Stimulated activated CD8-positive, alpha-beta memory T cell treated with anti-CD3 and anti-CD28 coated beads, Interleukin-15, amount 100 ng/mL, for 1 hour (primary cell): Measurements from ENCODE around the gene ZBTB39.
"Not testable (repeated sequence)": the region's sequence is repeated elsewhere in the genome, so short reads cannot be mapped to it uniquely, and the experiment has no call there.

Experiments
- DNase-seq: peaks from one replicate; pipeline ENCODE4 v3.0.0-alpha.2; 2020; ENCODE audit warnings: low read depth

ZBTB39 gene

DNA sequence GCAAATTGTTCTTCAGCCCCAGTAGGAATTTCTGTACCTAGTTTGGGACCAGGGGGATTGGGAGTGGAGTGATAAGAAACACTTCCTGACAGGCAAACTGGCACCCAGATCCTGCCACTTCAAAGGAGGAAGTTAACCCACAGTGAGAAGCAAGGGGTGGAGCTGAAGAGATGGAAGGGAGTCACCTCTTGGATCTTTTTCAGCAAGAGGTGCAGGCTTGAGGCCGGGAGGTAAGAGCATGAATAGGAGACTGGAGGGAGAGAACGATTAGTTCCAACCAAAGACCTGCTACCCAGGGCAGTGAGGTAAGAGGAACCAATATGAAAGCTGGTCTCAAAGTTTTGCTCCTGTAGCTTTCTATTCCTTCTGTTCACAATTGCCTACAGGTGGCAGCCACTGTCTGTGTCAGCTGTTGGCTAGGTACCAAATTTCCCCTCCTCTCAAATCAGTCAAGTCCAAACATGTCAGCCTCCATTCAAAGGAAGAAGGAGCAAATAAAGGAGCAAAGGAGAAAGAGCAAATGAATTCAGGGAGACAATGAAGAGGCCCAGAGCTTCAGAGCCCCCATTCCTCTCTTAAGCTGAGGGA, 24.9 kb upstream of the ZBTB39 start:
- no peak for DNase-seq

DNA sequence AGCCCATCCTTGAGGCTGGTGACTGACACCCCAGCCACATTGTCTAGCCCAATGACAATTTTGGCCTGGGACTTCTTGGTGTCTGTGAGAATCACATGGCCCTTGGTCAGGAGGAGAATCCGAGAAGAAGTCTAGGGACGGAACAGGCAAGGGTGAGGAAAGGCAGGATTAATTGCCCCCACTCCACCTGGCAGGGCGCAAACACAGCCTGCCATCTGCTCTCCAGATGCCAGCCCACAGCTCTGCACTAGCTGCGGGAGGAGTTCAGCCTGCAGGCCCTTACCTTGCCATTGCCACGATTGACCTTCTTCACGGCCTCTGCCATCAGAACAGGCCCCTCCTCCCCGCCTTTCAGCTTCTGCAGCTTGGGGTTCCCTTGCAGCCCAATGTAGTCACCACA, 23.1 kb upstream of the ZBTB39 start:
- DNase-seq, result no peak

DNA sequence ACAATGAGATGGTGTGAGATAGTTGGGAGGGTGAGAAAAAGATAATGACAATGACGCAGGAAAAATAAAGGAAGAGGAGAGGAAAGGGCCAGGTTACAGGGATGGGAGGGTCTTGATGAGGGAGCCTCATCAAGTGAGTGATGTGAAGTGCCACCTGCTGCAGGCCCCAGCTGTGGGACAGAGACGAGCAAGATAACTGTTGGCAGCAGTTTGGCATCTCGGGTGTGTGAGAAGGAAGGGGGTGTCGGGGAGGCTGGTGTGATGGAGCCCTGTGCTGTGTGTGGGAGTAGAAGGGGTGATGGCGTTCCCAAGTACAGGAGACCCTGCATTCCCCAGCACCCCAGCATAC, 21.4 kb upstream of the ZBTB39 start:
- DNase-seq, result no peak

DNA sequence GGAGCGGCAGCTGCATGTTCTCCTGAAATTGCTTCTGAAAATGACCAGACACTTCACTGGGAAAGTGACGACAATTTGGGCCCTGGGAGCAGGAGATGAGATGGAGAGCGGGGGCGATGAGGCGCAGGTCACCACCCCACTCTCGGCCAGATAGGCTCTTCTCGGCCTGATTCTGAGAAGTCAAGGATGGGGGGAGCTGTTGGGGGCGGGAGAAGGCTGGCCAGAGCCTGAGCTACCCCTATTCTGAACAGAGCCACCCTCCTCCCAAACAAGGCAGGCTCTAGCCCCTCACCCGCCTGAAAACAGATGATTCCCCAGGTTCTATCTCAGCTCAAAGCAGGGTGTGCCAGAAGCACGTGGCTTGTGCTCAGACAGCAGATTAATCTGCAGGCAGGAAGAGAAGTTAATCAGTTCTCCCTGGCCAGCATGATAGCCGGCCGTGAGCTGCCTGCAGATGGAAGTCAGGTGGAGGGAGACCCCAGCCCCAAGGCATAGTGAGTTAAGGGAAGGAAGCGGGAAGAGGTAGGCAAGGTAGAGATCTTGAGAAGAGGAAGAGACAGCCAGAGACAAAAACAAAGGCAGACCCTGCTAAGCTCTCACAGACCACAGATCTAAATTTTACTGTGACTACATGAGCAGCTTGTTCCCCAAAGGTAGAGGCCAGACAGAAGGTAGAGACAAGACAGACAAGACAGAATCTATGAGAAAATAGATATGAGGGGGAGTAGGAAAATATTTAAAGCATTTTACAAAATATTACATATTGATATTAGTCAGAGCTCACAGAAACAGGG, 20.9 kb upstream of the ZBTB39 start:
- DNase-seq, result no peak

DNA sequence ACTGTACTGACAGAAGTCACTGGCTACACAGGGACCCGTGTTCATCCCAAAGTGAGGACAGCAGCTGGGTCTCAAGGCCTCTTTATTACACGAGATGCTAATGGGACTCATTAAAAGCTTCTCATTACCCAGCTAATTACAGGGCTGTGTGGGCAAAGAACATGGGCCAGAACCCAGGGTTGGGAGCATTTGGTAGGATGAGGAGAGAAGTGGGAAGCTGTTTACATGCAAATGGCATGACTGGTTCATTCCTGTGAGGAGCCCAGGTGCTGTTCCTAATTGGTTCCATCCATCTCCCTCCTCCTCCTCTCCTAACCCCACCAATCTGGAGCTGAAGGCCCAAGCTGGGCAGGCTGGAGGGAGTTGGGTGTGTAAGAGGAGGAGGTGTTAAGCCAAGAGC, 18.9 kb upstream of the ZBTB39 start:
- DNase-seq, result no peak

DNA sequence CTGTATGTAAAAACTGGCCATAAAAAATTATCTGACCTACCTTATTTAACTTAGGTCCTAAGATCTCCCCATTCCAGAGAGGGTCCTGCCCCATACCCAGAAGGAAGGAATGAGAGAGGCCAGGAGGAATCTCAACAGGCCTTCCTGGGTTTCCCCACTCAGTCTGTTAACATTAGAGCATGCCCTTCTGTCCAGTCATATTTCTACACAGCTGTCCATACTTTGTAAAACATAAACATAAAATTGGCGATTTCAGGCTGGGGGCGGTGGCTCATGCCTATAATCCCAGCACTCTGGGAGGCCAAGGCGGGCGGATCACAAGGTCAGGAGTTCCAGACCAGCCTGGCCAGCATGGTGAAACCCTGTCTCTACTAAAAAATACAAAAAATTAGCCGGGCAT, 16.0 kb upstream of the ZBTB39 start:
- not testable (repeated sequence) for DNase-seq

DNA sequence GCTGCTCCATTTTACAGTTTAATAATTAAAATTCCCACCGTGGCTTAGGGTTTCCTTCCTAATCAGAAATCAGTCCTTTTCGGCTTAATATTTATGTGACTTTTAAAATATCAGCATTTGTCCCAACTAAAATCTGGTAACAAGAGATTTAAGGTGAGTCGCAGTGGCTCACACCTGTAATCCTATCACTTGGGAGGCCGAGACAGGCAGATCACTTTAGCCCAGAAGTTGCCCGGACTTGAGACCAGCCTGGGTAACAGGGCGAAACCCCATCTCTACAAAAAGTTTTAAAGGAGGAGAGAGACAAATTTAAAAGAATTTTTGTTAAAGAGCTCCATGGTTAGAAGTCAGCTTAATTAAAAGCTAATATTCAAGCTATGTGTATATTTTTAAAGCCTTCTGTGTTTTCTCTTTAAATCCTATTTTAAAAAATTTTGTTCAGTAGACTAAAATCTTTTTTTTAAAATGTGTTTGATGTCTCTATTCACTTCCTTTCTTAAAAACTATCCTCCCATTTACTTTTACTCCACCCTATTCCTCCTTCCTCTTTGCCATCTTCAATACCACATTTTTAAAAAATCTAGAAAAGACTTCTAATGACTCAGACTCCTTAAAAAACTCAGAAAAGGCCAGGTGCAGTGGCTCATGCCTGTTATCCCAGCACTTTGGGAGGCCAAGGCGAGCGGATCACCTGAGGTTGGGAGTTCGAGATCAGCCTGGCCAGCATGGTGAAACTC, 13.8 kb upstream of the ZBTB39 start:
- DNase-seq, result no peak

DNA sequence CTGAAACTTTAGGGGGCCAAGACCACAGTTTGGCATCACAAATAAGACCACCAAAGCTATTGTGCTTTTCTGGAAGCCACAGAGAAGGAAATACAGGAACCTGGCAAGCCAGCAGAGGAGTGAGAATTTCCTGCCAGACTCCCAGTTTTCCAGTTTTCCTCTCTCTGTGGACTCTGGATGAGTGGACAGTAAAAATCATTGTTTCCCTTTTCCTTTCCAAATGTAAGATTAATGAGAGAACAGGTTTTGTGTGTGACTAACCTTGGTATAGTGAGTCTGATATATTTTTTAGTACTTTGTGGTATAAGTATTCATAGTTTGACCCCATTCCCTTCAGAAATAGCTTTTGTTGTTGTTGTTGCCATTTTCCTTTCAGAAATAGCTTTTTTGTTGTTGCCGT, 12.6 kb upstream of the ZBTB39 start:
- DNase-seq, result no peak

DNA sequence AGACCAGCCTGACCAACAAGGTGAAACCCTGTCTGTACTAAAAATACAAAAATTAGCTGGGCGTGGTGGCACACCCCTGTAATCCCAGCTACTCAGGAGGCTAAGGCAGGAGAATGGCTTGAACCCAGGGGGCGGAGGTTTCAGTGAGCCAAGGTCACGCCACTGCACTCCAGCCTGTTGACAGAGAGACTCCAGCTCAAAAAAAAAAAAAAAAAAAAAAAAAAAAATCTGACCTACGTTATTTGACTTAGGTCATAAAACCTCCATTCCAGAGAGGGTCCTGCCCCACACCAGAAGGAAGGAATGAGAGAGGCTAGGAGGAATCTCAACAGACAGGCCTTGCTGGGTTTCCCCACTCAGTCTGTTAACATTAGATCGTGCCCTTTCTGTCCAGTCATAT, 12.0 kb upstream of the ZBTB39 start:
- DNase-seq, result not testable (repeated sequence)

DNA sequence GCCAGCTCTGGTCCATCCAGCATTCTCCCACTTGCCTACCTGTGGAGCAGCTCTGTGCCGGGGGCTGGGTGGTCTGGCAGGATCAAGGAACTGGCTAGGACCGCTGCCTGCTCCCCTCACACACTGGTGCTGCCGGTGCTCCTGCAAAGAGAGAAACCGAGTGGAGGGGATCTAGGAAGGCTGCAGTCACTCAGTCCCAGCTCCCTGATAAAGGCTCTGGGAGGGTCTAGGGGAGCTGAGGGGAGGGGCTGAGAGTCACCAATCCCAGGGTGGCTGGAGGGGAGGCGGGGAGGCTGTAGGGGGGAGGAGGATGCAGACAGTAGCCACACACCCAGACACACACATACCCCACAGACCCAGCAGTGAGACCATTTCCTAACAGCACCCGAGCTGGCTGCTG, 10.0 kb upstream of the ZBTB39 start, which contains the start of gene TAC3:
Gene TAC3, minus strand, starts transcription at position 182 of the 400 bp plus-strand sequence. CDS start 732 bp downstream, outside the sequence.
- DNase-seq, result no peak

DNA sequence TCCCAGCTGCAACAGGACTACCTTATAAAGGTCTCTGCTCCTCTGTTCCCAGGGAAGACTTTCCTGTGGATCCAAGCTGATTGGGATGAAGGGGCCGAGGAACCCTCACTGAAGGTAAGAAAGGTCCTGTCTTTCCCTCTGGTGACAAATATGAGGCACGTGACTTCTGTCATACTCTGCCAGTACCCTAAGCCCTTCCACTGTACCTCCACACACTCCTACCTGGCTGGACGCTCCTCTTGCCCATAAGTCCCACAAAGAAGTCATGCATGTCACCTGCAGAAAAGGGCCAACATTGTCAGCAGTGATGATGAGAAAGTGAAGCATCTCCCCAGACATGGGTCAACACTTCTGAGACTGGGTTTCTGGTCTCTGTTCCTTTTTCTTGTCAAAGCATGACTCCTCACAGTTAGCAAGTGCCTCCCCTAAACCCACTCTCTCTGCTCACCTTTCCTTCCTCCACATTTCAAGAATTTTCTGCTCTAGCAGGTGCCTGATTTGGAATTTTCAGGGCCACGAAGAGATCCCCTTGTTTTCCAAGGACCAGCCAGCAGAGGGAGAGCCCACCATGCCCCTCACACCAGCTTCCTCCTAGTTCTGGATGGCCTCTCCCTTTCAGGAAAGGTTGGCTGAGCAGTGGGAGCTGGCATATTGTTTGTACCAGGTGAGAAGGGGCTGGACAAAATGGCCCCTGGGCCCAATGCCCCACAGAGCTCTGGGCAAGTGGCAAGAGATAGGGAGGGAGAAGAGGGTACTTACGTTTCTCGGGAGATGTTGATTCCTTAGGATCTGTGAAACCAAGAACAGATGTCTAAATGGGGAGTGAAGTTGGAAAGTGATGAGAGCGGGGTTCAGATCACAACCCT, 6.5 kb upstream of the ZBTB39 start:
- DNase-seq, result no peak

DNA sequence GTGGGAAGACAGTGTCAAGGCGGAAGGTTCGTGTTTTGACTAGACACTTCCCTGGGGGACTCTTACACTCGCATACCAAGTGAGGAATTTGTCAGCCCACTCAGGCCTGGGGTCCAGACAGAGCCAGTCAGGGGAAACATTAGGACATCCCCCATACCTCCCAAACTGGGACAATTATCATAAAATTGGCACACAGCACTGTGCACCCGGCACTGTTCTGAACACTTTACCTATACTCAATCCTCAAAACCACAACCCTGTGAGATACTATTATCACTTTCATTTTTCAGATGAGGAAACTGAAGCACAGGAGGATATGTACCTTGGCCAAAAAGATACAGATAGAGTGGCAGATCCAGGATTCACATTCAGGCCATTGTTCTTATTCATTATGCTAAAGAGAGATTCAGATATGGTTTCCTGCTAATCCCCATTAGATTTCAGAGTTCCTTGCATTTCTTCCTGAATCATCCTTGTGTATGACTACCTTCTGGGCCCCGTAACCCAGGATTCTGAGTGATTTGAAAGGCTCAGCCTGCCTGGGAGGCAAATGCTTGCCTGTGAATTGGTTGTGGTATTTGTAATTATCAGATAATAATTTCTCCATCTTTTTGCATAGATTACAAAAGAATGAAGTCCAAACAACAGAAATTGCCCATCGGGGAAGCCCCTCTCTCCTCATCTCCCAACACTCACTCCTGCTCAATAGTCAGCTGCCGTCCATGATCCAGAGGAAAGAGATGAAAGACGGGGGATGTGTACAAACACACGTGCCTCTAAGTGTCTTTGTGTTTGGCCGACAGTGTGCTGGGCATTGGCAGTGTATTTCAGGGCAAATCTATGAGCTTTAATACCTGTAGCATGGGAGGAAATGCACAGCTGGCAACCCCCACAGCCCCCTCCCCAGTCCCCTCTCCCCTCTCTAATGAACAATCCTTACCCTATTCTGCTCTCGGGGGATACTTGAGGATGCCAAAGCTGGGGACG, 5.4 kb upstream of the ZBTB39 start:
- DNase-seq, result no peak

DNA sequence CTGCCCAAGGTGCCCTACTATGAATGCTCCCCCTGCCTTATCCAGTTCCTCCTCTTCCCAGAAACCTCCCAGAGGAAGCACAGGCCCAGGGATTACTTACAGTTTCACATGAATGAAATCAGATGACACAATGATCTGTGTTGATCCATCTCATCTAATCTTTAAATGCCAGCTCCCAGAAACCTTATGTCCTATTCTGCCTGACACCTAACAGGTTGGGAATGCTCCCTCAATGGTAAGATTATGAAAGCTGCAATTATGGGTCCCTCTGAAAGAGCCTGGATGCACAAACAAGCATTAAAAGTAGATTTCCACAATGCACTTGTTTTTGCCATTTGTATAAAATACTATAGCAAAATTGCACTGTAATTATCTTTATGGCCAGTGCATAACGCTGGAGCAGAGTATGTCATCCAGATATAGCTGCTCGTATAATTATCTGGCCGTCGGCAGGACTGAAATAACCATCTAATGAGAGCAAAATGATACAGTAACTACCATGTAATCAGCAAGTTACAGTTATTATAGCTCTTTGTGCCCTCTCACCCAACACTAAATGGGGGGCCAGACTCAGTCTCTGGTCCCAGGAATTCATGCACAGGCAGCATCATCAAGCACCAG, 4.4 kb upstream of the ZBTB39 start:
- DNase-seq, result no peak

DNA sequence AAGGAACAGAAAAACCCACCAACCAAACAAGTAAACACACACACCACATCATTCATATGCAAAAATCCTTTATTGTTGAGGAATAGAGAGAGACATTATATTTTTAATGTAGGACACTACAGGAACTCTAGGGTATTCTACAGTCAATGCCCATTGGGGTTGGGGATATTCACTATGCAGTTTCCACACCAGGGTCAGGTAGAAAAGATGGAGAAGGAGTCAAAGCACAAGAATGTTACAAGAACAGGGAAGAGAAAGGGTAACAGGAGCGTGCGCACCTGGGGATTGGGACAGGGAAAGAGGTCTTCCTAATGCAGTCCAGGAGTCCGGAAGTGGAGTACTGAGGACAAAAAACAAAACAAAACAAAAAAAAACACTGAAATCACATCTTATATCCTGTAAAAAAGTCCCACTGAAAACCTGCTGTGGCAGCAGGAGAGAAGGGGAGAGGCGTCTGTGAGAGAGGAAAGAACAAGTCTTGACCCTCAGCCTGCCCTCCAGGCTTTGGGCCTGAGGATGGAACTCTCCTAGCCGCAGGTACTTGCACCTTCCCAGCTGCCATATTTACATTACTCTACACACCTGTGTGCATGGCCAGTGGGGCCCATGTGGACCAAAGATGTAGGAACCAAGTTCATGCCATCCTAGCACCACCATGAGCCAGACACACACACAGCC, 3.7 kb upstream of the ZBTB39 start:
- DNase-seq, result no peak

DNA sequence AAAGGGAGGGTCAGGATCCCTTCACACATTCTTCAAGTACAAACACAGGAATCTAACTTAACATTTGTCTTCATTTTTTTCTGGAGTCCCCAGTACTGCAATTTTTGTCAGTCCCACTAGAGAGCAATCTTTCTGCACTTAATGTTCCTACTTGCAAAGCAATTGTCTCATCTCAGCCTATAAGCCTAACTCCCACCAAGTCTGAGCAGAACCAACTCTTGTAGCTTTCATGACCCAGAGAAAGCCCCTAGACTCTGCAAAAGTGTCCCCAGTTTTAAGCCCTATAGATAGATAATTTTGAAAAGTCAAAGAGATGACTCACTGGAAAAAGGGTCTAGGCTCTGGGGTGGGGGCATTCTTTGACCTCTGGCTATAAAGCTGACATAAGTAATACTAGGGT, 1.8 kb upstream of the ZBTB39 start:
- DNase-seq, result no peak

DNA sequence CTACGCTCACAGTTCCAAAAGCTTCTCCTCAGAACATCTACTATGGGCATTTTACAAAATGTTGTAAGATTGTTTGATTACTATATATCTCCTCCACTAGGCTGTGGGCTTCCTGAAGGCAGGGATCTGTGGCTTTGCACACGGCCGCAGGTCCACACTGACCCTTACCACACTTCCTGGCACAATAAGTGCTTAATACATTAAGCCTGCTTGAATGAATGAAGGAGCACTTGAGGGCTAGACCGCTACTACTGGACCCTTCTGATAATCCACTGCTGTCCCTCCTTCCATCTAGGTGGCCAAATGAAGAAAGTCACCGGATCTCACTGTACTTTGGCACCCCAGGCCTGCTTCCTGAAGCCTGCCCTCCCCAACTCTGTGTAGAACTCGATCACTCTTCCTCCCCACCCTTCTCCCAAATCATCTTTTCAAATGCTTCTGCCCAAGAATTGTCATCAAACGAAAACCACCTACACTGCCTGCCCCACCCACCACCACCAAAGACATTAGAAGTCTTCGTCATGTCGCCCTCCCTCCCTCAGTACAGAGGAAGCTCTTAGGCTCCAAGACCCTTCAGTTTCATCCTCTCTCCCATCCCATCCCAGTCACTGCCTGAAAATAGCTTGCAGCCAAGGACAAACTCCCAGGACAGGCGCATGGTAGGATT, 596 bp upstream of the ZBTB39 start:
- no peak for DNase-seq

DNA sequence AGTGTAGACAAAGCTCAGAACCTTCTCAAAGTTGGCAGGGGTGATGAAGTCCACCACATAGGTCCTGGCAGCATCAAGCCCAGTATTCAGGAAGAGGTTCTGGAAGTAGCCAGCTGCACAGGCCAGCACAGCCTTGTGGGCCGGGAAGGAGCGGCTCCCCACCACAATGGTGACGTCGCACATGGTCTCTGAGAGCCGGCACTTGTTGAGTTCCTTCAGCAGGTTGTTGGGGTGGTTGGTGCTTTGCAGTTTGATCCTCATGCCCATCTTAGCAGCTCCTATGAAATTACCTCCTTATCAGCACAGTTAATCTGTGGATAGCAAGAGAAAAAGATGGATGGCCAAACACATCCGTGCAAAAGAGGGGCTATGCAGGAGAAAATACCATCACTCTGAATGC, 1.7 kb downstream of the ZBTB39 start:
- no peak for DNase-seq

DNA sequence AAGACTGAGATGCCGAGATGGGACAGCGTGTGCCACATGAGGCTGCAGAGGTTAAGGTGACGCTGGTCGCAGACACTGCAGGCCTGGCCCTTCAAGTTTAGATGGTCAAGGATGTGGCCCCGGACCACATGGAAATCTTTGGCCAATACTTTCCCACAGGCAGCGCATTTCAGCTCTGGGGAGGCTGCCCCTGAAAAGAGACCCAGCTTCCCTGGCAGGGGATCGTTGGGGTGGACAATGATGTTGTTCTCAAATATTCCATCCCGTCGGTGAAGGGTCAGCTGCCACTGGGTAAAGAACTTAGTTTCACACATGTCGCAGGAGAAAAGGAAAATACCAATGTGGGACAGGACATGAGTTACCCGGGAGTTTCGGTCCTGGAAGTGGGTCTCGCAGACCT, 3.0 kb downstream of the ZBTB39 start:
- no peak for DNase-seq

DNA sequence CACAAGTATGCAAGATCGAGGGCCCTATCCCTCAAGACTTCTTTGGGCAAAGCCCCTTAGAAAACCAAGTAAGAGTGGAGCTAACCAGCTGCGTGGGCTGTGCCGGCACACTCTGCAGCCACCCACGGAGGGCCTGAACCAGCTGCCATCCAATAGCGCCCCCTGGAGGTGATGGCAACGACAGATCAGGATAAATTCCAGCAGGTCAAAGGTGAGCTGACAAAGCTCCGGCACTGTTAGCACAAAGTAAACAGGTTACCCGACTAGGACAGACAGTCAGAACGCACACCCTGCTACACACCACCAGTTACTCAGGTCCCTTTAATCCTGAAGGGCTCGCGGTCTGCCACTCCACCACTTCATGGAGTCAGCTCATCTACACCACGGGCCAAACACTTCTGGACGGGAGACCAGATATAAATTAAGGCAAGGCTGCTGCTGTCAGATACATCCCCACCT, 4.9 kb downstream of the ZBTB39 start:
- peak; percentile 35 for DNase-seq
